HCT116 (cell line): Measurements from ENCODE around the gene TMEM140. TPM values are rescaled to one million over a fixed set of nuclear protein-coding genes. Genes with fewer than 3 reads are reported as not detected.
A peak's percentile ranks its signal among the peaks of the same experiment; 100 is the strongest.

Experiments
- ATAC-seq: fragments of 200-7000 bp; cut with Tn5 transposase; 2 replicates; pipeline ENCODE4 v1.9.1; 2020; ENCODE audit warnings: mild to moderate bottlenecking, moderate library complexity
- BruUV-seq: library from RNA; stranded (reverse); fragments of 400-500 nt; replicated peaks from 2 replicates; lab custom pipeline; 2021; lab: Mats Ljungman, UMichigan
- CTCF ChIA-PET: fragments of 300-600 bp; sonication (Branson Sonifier 250); formaldehyde crosslinking; loops from one replicate; lab custom pipeline; 2021; ENCODE audit warnings: antibody characterized with exemption; lab: Charles Lee
- POLR2A ChIA-PET: fragments of 300-600, 350-600 bp; sonication (Branson Sonifier 250); formaldehyde crosslinking; loops from one replicate; lab custom pipeline; 2021; ENCODE audit warnings: antibody characterized with exemption; lab: Charles Lee
- RAD21 ChIA-PET, 2 experiments: fragments of 300-600 bp; sonication (Branson Sonifier 250); formaldehyde crosslinking; loops; one replicate each; lab custom pipeline; 2023; ENCODE audit warnings: low total read pairs in 2 of 2; ENCODE audit not compliant: uncharacterized antibody in 2 of 2, unreplicated experiment in 2 of 2, low non-redundant PET in 1 of 2; lab: Charles Lee
- DNase-seq: peaks from one replicate; pipeline ENCODE4 v3.0.0-alpha.2; 2010; ENCODE audit warnings: low read depth, low spot score
- H2AFZ ChIP-seq: fragments of 200-600 bp; shearing (Covaris generic), sonication (generic); 2 replicates; pipeline ENCODE4 v1.6.1; 2017; ENCODE audit warnings: low read depth, mixed run types, mixed read lengths, antibody characterized with exemption, low read length; ENCODE audit not compliant: poor library complexity, severe bottlenecking
- H3K27ac ChIP-seq: 2 replicates; pipeline ENCODE4 v1.5.1; 2012; ENCODE audit warnings: low read depth, low read length
- H3K27me3 ChIP-seq: fragments of 200-600 bp; sonication (generic); 2 replicates; pipeline ENCODE4 v1.6.1; 2016; ENCODE audit warnings: mixed run types, low read length, mixed read lengths; ENCODE audit not compliant: insufficient read depth
- H3K36me3 ChIP-seq, 2 experiments: fragments of 200-500 bp in 1 of 2; fragments of 200-600 bp in 1 of 2; sonication (Bioruptor generic) in 1 of 2; sonication (generic) in 1 of 2; 2 replicates each; pipeline versions ENCODE4 v1.5.1 to v1.6.1; 2014 to 2016; ENCODE audit warnings: low read length in 2 of 2, inconsistent platforms in 1 of 2, mixed read lengths in 1 of 2, mixed run types in 1 of 2; ENCODE audit not compliant: insufficient read depth in 2 of 2, control insufficient read depth in 1 of 2
- H3K4me1 ChIP-seq, 2 experiments: fragments of 200-600 bp in 1 of 2; sonication (generic) in 1 of 2; 2 replicates each; pipeline versions ENCODE4 v1.5.1 to v1.6.1; 2012 to 2017; ENCODE audit warnings: low read length in 2 of 2, inconsistent platforms in 1 of 2, mild to moderate bottlenecking in 1 of 2, mixed read lengths in 1 of 2, mixed run types in 1 of 2, moderate library complexity in 1 of 2; ENCODE audit not compliant: insufficient read depth in 2 of 2, control insufficient read depth in 1 of 2
- H3K4me2 ChIP-seq: fragments of 200-600 bp; sonication (generic); 2 replicates; pipeline ENCODE4 v1.6.1; 2017; ENCODE audit warnings: mixed run types, low read length, mixed read lengths
- H3K4me3 ChIP-seq, 2 experiments: fragments of 200-600 bp in 1 of 2; sonication (generic) in 1 of 2; replicated peaks in 1 of 2; 2 replicates each; pipeline ENCODE4 v1.5.1; 2011 to 2016; ENCODE audit warnings: low read length in 2 of 2, control low read depth in 1 of 2, low read depth in 1 of 2, mild to moderate bottlenecking in 1 of 2, mixed read lengths in 1 of 2, mixed run types in 1 of 2
- H3K79me2 ChIP-seq: fragments of 200-600 bp; sonication (generic); 2 replicates; pipeline ENCODE4 v1.6.1; 2017; ENCODE audit warnings: mild to moderate bottlenecking, mixed run types, low read length, moderate library complexity, mixed read lengths; ENCODE audit not compliant: insufficient read depth
- H3K9ac ChIP-seq: fragments of 200-600 bp; sonication (generic); 2 replicates; pipeline ENCODE4 v1.6.1; 2016; ENCODE audit warnings: low read length, mixed read lengths
- H3K9me2 ChIP-seq: fragments of 200-600 bp; sonication (generic), shearing (Covaris generic); 2 replicates; pipeline ENCODE4 v1.6.1; 2017; ENCODE audit warnings: mixed run types, mild to moderate bottlenecking, moderate library complexity; ENCODE audit not compliant: insufficient read depth
- H3K9me3 ChIP-seq, 2 experiments: fragments of 200-500 bp in 1 of 2; fragments of 200-600 bp in 1 of 2; sonication (Bioruptor generic) in 1 of 2; sonication (generic) in 1 of 2; 2 replicates each; pipeline ENCODE4 v1.6.1; 2014 to 2017; ENCODE audit warnings: low read length in 2 of 2, mixed read lengths in 2 of 2, inconsistent platforms in 1 of 2, low read depth in 1 of 2, mild to moderate bottlenecking in 1 of 2, mixed run types in 1 of 2, moderate library complexity in 1 of 2; ENCODE audit not compliant: control insufficient read depth in 1 of 2, insufficient read depth in 1 of 2
- H4K20me1 ChIP-seq: fragments of 200-600 bp; sonication (generic), shearing (Covaris generic); 2 replicates; pipeline ENCODE4 v1.6.1; 2017; ENCODE audit warnings: mixed run types, mild to moderate bottlenecking, moderate library complexity; ENCODE audit not compliant: insufficient read depth
- CBX3 ChIP-seq: IDR thresholded peaks from 2 replicates; pipeline ENCODE4 v1.6.1; 2012; ENCODE audit warnings: low read depth
- EGR1 ChIP-seq: IDR thresholded peaks from 2 replicates; pipeline ENCODE4 v1.6.1; 2012; ENCODE audit warnings: low read depth
- JUND ChIP-seq: IDR thresholded peaks from 2 replicates; pipeline ENCODE4 v1.6.1; 2012
- POLR2A ChIP-seq: IDR thresholded peaks from 2 replicates; pipeline ENCODE4 v1.7.0; 2011; ENCODE audit warnings: borderline replicate concordance; ENCODE audit not compliant: insufficient read depth, insufficient read length; ENCODE audit errors: extremely low read depth
- POLR2AphosphoS5 ChIP-seq: IDR thresholded peaks from 2 replicates; pipeline ENCODE4 v1.6.1; 2011; ENCODE audit warnings: mild to moderate bottlenecking, low read depth, low read length, moderate library complexity
- SIN3A ChIP-seq: IDR thresholded peaks from 2 replicates; pipeline ENCODE4 v1.6.1; 2012; ENCODE audit warnings: low read depth
- SRF ChIP-seq: IDR thresholded peaks from 2 replicates; pipeline ENCODE4 v1.6.1; 2012; ENCODE audit warnings: low read depth
- ZFX ChIP-seq: fragments of 450-650 bp; IDR thresholded peaks from 2 replicates; pipeline ENCODE4 v1.6.1; 2017
- intact Hi-C: fragments of 100-400 bp; cut with micrococcal nuclease; formaldehyde crosslinking; loops from 2 replicates; pipeline ENCODE4 v1.10.0; 2022
- total RNA-seq: library from RNA; stranded (reverse); gene quantifications from one replicate; pipeline ENCODE4 v1.2.1, GENCODE V29; 2021; ENCODE audit not compliant: unreplicated experiment
- TF ChIP-seq, protein P1 (sequence below): IDR thresholded peaks from 2 replicates; pipeline ENCODE4 v1.6.1; 2011; ENCODE audit warnings: mild to moderate bottlenecking, low read length, moderate library complexity; ENCODE audit not compliant: insufficient replicate concordance; ENCODE audit errors: extremely low read depth

TMEM140 gene
- total RNA-seq, 1 experiment from 2014 or later, result not detected

DNA sequence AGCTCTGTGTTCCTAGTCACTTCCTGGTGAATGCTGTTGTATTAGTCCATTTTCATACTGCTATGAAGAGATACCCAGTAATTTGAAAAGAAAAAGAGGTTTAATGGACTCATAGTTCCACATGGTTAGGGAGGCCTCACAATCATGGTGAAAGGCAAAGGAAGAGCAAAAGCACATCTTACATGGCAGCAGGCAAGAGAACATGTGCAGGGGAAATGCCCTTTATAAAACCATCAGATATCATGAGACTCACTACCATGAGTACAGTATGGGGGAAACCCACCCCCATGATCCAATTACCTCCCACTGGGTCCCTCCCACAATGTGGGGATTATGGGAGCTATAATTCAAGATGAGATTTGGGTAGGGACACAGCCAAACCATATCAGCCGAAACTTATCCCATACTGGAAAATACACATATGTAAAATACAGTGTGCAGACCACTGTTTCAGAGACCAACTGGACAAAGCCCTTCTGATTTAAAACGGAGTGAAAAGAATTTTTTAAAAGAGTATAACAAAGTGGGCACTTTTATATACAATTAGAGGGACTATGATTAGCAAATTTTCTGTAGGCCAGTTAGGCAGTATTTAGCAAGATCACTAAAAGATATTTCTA lies 14.6 kb downstream of the TMEM140 start:
- DNase-seq, result no peak
- ChIA-PET CTCF (no interaction called here), POLR2A (no interaction called here), RAD21 (no interaction called here)
- Histone ChIP-seq H2AFZ (no peak overlapping the region), H3K36me3 (peaks cover 5 to 26% of the 10 kb centered on the region in 2 experiments; a peak in 2 of 4 replicates), H3K9ac (no peak overlapping the region), H4K20me1 (no peaks in the 10 kb centered on the region), H3K79me2 (peaks cover 3% of the 10 kb centered on the region; the same call in 1 of the 2 replicates), H3K9me2 (no peaks in the 10 kb centered on the region), H3K4me1 (peaks cover 18 to 23% of the 10 kb centered on the region in 2 experiments), H3K4me3 (no peak overlapping the region), H3K9me3 (peaks cover 0 to under 1% of the 10 kb centered on the region in 2 experiments; a peak in 1 of 4 replicates), H3K27ac (no peak overlapping the region), H3K27me3 (no peaks in the 10 kb centered on the region), H3K4me2 (no peak overlapping the region)
- intact Hi-C loops, result loop anchor here (10.0 kb wide), 2 partner anchors 268 to 468 kb away; no protein-coding TSS in a partner anchor
- TF ChIP-seq SIN3A (no peak), SRF (no peak), CBX3 (0 out of 2 replicates have a peak, but pooled peaks have one; percentile 16)
- TF ChIP-seq, protein P1, sequence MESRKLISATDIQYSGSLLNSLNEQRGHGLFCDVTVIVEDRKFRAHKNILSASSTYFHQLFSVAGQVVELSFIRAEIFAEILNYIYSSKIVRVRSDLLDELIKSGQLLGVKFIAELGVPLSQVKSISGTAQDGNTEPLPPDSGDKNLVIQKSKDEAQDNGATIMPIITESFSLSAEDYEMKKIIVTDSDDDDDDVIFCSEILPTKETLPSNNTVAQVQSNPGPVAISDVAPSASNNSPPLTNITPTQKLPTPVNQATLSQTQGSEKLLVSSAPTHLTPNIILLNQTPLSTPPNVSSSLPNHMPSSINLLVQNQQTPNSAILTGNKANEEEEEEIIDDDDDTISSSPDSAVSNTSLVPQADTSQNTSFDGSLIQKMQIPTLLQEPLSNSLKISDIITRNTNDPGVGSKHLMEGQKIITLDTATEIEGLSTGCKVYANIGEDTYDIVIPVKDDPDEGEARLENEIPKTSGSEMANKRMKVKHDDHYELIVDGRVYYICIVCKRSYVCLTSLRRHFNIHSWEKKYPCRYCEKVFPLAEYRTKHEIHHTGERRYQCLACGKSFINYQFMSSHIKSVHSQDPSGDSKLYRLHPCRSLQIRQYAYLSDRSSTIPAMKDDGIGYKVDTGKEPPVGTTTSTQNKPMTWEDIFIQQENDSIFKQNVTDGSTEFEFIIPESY, result no peak
- no TSS peak for BruUV-seq
- ATAC-seq, result no peak

DNA sequence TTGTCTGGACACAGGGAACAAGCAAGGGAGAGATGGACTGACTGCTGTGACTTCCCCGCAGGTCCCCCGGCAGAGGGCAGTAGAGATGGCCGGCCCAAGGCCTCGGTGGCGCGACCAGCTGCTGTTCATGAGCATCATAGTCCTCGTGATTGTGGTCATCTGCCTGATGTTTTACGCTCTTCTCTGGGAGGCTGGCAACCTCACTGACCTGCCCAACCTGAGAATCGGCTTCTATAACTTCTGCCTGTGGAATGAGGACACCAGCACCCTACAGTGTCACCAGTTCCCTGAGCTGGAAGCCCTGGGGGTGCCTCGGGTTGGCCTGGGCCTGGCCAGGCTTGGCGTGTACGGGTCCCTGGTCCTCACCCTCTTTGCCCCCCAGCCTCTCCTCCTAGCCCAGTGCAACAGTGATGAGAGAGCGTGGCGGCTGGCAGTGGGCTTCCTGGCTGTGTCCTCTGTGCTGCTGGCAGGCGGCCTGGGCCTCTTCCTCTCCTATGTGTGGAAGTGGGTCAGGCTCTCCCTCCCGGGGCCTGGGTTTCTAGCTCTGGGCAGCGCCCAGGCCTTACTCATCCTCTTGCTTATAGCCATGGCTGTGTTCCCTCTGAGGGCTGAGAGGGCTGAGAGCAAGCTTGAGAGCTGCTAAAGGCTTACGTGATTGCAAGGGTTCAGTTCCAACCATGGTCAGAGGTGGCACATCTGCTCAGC lies 16.6 kb downstream of the TMEM140 start:
- Histone ChIP-seq H4K20me1 (peaks cover 3% of the 10 kb centered on the region; the same call in 1 of the 2 replicates), H3K9ac (no peak overlapping the region), H2AFZ (no peak overlapping the region), H3K79me2 (peaks cover 21% of the 10 kb centered on the region), H3K4me3 (no peak overlapping the region), H3K9me3 (no peaks in the 10 kb centered on the region), H3K27me3 (no peaks in the 10 kb centered on the region), H3K9me2 (no peaks in the 10 kb centered on the region), H3K27ac (no peak overlapping the region), H3K4me1 (peaks cover 16 to 32% of the 10 kb centered on the region in 2 experiments), H3K36me3 (peaks cover 7 to 40% of the 10 kb centered on the region in 2 experiments; a peak in 2 of 4 replicates), H3K4me2 (no peak overlapping the region)
- TF ChIP-seq ZFX (no peak), JUND (no peak), EGR1 (no peak), SIN3A (no peak), POLR2AphosphoS5 (peak; percentile 12), SRF (no peak), POLR2A (no peak)
- no TSS peak for BruUV-seq
- ATAC-seq (no peak), DNase-seq (no peak)
- POLR2A ChIA-PET, result interaction anchor here (0.7 kb wide), 1 partner anchor 178 kb away, joined by 3 read pairs; the partner anchor contains the start of gene AGBL3
- RAD21 ChIA-PET, result no interaction called here
- CTCF ChIA-PET, result no interaction called here
- intact Hi-C loops, result loop anchor here (10.0 kb wide), 2 partner anchors 270 to 470 kb away; no protein-coding TSS in a partner anchor
